GM12878 (cell line): Measurements from ENCODE around the gene CDH4. TPM values are rescaled to one million over a fixed set of nuclear protein-coding genes. Genes with fewer than 3 reads are reported as not detected.

ENCODE experiments used
- ATAC-seq: fragments of 200-7000 bp; cut with Tn5 transposase; 3 replicates; pipeline ENCODE4 v1.9.1; 2020; ENCODE audit warnings: mild to moderate bottlenecking, moderate library complexity
- BruUV-seq: library from RNA; stranded (reverse); fragments of 400-500 nt; replicated peaks from 2 replicates; lab custom pipeline; 2021; lab: Mats Ljungman, UMichigan
- CTCF ChIA-PET: fragments of 300-600 bp; sonication (Branson Sonifier 250); formaldehyde crosslinking; extraction: SDS; loops from one replicate; lab custom pipeline; 2021; ENCODE audit warnings: inconsistent platforms; lab: Yijun Ruan, JAX
- POLR2A ChIA-PET: fragments of 350-600 bp; formaldehyde crosslinking; extraction: SDS; loops from one replicate; lab custom pipeline; 2021; ENCODE audit warnings: inconsistent platforms; lab: Charles Lee
- RAD21 ChIA-PET: fragments of 300-600 bp; sonication (Branson Sonifier 250); formaldehyde crosslinking; loops from one replicate; lab custom pipeline; 2023; ENCODE audit warnings: antibody characterized with exemption; ENCODE audit not compliant: unreplicated experiment; lab: Charles Lee
- SMC1A ChIA-PET: fragments of 300-600 bp; sonication (Branson Sonifier 250); formaldehyde crosslinking; loops from one replicate; lab custom pipeline; 2023; ENCODE audit not compliant: unreplicated experiment, uncharacterized antibody; lab: Charles Lee
- DNase-seq: peaks from one replicate; pipeline ENCODE4 v3.0.0-alpha.2; 2011; ENCODE audit warnings: low read depth, low spot score
- FAIRE-seq: peaks from 3 replicates; lab custom pipeline; 2011; peaks lifted over from hg19 to GRCh38; lab: Jason Lieb, UNC
- H2AFZ ChIP-seq: 2 replicates; pipeline ENCODE4 v1.6.0; 2011; ENCODE audit warnings: low read depth, low read length, control low read depth; ENCODE audit not compliant: control insufficient read depth
- H3K27ac ChIP-seq: 2 replicates; pipeline ENCODE4 v1.5.1; 2011; ENCODE audit warnings: control low read depth; ENCODE audit not compliant: control insufficient read depth, insufficient read depth
- H3K27me3 ChIP-seq, 2 experiments: replicated peaks in 1 of 2; 2 replicates each; pipeline versions ENCODE4 v1.6.0 to v1.6.1; 2011; ENCODE audit warnings: low read length in 1 of 2; ENCODE audit not compliant: control insufficient read depth in 2 of 2, insufficient read depth in 2 of 2
- H3K36me3 ChIP-seq, 2 experiments: 2 replicates each; pipeline ENCODE4 v1.5.1; 2011; ENCODE audit warnings: low read length in 1 of 2; ENCODE audit not compliant: control insufficient read depth in 2 of 2, insufficient read depth in 2 of 2
- H3K4me1 ChIP-seq: 2 replicates; pipeline ENCODE4 v1.6.1; 2011; ENCODE audit warnings: mild to moderate bottlenecking, low read length, moderate library complexity, mixed read lengths; ENCODE audit not compliant: control insufficient read depth, insufficient read depth
- H3K4me2 ChIP-seq: 2 replicates; pipeline ENCODE4 v1.6.0; 2011; ENCODE audit warnings: control low read depth; ENCODE audit not compliant: control insufficient read depth, insufficient read depth
- H3K4me3 ChIP-seq: fragments of 200-600 bp; sonication (generic); 2 replicates; pipeline ENCODE4 v1.5.1; 2016
- H3K79me2 ChIP-seq: 2 replicates; pipeline ENCODE4 v1.6.0; 2011; ENCODE audit warnings: low read length; ENCODE audit not compliant: control insufficient read depth, insufficient read depth
- H3K9ac ChIP-seq: 2 replicates; pipeline ENCODE4 v1.8.0; 2011; ENCODE audit warnings: low read length, control low read depth, mixed read lengths; ENCODE audit not compliant: control insufficient read depth, insufficient read depth
- H3K9me3 ChIP-seq: replicated peaks from 3 replicates; pipeline ENCODE4 v1.5.1; 2011; ENCODE audit warnings: mild to moderate bottlenecking, low read length; ENCODE audit not compliant: control insufficient read depth, insufficient read depth
- H4K20me1 ChIP-seq: 2 replicates; pipeline ENCODE4 v1.6.0; 2011; ENCODE audit not compliant: control insufficient read depth, insufficient read depth
- BACH1 ChIP-seq: fragments of 450-650 bp; IDR thresholded peaks from 2 replicates; pipeline ENCODE4 v1.6.1; 2017; ENCODE audit warnings: mild to moderate bottlenecking, borderline replicate concordance
- CBX5 ChIP-seq: sonication (generic); IDR thresholded peaks from 2 replicates; pipeline ENCODE4 v1.6.1; 2016; ENCODE audit warnings: low read depth, moderate library complexity, mild to moderate bottlenecking, inconsistent platforms
- FOS ChIP-seq: IDR thresholded peaks from 3 replicates; pipeline ENCODE4 v1.6.1; 2011; ENCODE audit warnings: borderline replicate concordance; ENCODE audit not compliant: insufficient read length; ENCODE audit errors: extremely low read depth
- IKZF2 ChIP-seq, 2 experiments: fragments of 450-650 bp; IDR thresholded peaks; 2 replicates each; pipeline ENCODE4 v1.6.1; 2017; ENCODE audit warnings: mild to moderate bottlenecking in 2 of 2, moderate library complexity in 2 of 2
- MEF2B ChIP-seq: fragments of 450-650 bp; IDR thresholded peaks from 2 replicates; pipeline ENCODE4 v1.6.1; 2018; ENCODE audit warnings: mild to moderate bottlenecking, moderate library complexity; ENCODE audit not compliant: partially characterized antibody, poor library complexity, severe bottlenecking
- RAD21 ChIP-seq: IDR thresholded peaks from 2 replicates; pipeline ENCODE4 v1.6.1; 2011; ENCODE audit warnings: mild to moderate bottlenecking, low read depth, low read length, moderate library complexity; ENCODE audit not compliant: insufficient read depth
- SREBF1 ChIP-seq: IDR thresholded peaks from 2 replicates; pipeline ENCODE4 v1.6.1; 2012; ENCODE audit warnings: mild to moderate bottlenecking, low read length
- STAT1 ChIP-seq: fragments of 450-650 bp; conservative IDR thresholded peaks from 2 replicates; pipeline ENCODE4 v1.6.1; 2014; ENCODE audit warnings: antibody characterized with exemption, mild to moderate bottlenecking
- TCF12 ChIP-seq: IDR thresholded peaks from 2 replicates; pipeline ENCODE4 v1.6.1; 2011; ENCODE audit warnings: low read depth, mild to moderate bottlenecking, low read length
- WGBS: methylation state at CpG from one replicate; pipeline ENCODE4 v1.1.6; 2016; ENCODE audit warnings: low lambda C conversion rate; ENCODE audit not compliant: insufficient replicate concordance, insufficient coverage; ENCODE audit errors: missing lambda C conversion rate; 5-methylcytosine and 5-hydroxymethylcytosine counted together
- in situ Hi-C: fragments of 300-500 bp; cut with MboI; formaldehyde crosslinking; loops from 9 replicates; pipeline ENCODE4 v1.14.3; 2018; ENCODE audit warnings: mixed read lengths
- intact Hi-C: fragments of 100-400 bp; cut with micrococcal nuclease; formaldehyde crosslinking; loops from one replicate; pipeline ENCODE4 v1.14.2; 2022; ENCODE audit not compliant: unreplicated experiment
- polyA plus RNA-seq, 11 experiments: library from polyadenylated mRNA; depleted of rRNA in 4 of 11; unstranded in 6 of 11; stranded (reverse) in 5 of 11; fragments of >200 nt; fragmentation: Nextera tagmentation in 4 of 11; fragmentation: Illumina TruSeq in 1 of 11; extraction: Ambion mirVana in 4 of 11; extraction: Trizol in 1 of 11; gene quantifications; 1 replicate in 1 of 11; 2 replicates in 10 of 11; pipeline versions ENCODE4 v1.2.1 to v1.2.3, GENCODE V29; 2011 to 2016; ENCODE audit warnings: inconsistent platforms in 2 of 11, missing spikeins in 2 of 11, low read depth in 1 of 11
- total RNA-seq, 4 experiments: library from RNA; depleted of rRNA in 3 of 4; stranded (reverse); fragments of >200 nt in 3 of 4; fragmentation: Illumina TruSeq in 1 of 4; extraction: Trizol in 1 of 4; gene quantifications; 2 replicates each; pipeline versions ENCODE4 v1.2.1 to v1.2.3, GENCODE V29; 2013 to 2021
- TF ChIP-seq, protein P1 (sequence below): IDR thresholded peaks from 2 replicates; pipeline ENCODE4 v1.6.1; 2011; ENCODE audit warnings: mild to moderate bottlenecking, low read depth, low read length, moderate library complexity; ENCODE audit not compliant: insufficient replicate concordance
- TF ChIP-seq, protein P2 (sequence below): IDR thresholded peaks from 2 replicates; pipeline ENCODE4 v1.6.1; 2011; ENCODE audit warnings: borderline replicate concordance, low read depth, mild to moderate bottlenecking, moderate library complexity, mixed read lengths, low read length; ENCODE audit not compliant: insufficient read depth; ENCODE audit errors: extremely low read length

The CDH4 gene
- total and polyA plus RNA-seq, 10 of the 15 experiments (the other 5 are each of a cell fraction or from before 2014, with no cell fraction given): not detected

- TF ChIP-seq RAD21 (no peak), MEF2B (no peak)
- TF ChIP-seq, protein P1, sequence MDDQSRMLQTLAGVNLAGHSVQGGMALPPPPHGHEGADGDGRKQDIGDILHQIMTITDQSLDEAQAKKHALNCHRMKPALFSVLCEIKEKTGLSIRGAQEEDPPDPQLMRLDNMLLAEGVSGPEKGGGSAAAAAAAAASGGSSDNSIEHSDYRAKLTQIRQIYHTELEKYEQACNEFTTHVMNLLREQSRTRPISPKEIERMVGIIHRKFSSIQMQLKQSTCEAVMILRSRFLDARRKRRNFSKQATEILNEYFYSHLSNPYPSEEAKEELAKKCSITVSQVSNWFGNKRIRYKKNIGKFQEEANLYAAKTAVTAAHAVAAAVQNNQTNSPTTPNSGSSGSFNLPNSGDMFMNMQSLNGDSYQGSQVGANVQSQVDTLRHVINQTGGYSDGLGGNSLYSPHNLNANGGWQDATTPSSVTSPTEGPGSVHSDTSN: no peak
- TF ChIP-seq, protein P2, sequence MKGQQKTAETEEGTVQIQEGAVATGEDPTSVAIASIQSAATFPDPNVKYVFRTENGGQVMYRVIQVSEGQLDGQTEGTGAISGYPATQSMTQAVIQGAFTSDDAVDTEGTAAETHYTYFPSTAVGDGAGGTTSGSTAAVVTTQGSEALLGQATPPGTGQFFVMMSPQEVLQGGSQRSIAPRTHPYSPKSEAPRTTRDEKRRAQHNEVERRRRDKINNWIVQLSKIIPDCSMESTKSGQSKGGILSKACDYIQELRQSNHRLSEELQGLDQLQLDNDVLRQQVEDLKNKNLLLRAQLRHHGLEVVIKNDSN: no peak
- TF ChIP-seq, all 136 proteins: peak for 0
Measured at GRCh38 chr20:61582196-61582923, 330.3 kb downstream of the CDH4 start (continued).

- Histone ChIP-seq H4K20me1 (no peaks in the 10 kb centered on the region), H3K4me2 (no peak overlapping the region), H3K4me1 (no peaks in the 10 kb centered on the region), H2AFZ (no peak overlapping the region), H3K9me3 (no peaks in the 10 kb centered on the region; the same call in 2 of the 3 replicates), H3K27me3 (no peaks in the 10 kb centered on the region), H3K36me3 (no peaks in the 10 kb centered on the region), H3K27ac (no peak overlapping the region), H3K9ac (no peak overlapping the region), H3K79me2 (no peaks in the 10 kb centered on the region), H3K4me3 (no peak overlapping the region)
- no peak for TF ChIP-seq BACH1
- TF ChIP-seq STAT1: no peak
- TF ChIP-seq FOS: no peak
- TF ChIP-seq TCF12: no peak
- TF ChIP-seq SREBF1: no peak
- TF ChIP-seq CBX5: no peak
- TF ChIP-seq IKZF2 (IDR thresholded peaks at IDR 0.05): no peak
- ATAC-seq (no peak), DNase-seq (no peak), FAIRE-seq (no peak)
- no TSS peak for BruUV-seq
- ChIA-PET POLR2A (no interaction called here), SMC1A (no interaction called here), CTCF (no interaction called here), RAD21 (no interaction called here)
- WGBS: 25% methylated on average over 9 of the region's 9 CpGs
- in situ Hi-C loops (no loop called here), intact Hi-C loops (no loop called here)
Measured at GRCh38 chr20:61583356-61583755, 331.3 kb downstream of the CDH4 start.
